GM12875 (cell line): ENCODE data around the gene RASGRF2.

ENCODE experiments used
- H3K4me3 ChIP-seq: one replicate; pipeline ENCODE4 v1.5.1; 2011; ENCODE audit warnings: low read depth, low read length, control low read depth
- CTCF ChIP-seq: IDR thresholded peaks from 2 replicates; pipeline ENCODE4 v1.5.1; 2011; ENCODE audit warnings: low read depth, mild to moderate bottlenecking, control low read depth, inconsistent platforms, low read length, moderate library complexity, borderline replicate concordance; ENCODE audit not compliant: insufficient read depth

RASGRF2 gene

GRCh38 chr5:80964919-80965318 lies 4.8 kb downstream of the RASGRF2 start:
- H3K4me3 ChIP-seq, result no peak overlapping the region
- no peak for TF ChIP-seq CTCF

GRCh38 chr5:80967500-80968181 lies 7.5 kb downstream of the RASGRF2 start:
- no peak for TF ChIP-seq CTCF
- no peak overlapping the region for H3K4me3 ChIP-seq

- no peak for TF ChIP-seq CTCF
- no peak overlapping the region for H3K4me3 ChIP-seq
These were observed 12.9 kb downstream of the RASGRF2 start for GRCh38 chr5:80973027-80973426.

GRCh38 chr5:80975065-80975464 lies 14.9 kb downstream of the RASGRF2 start:
- H3K4me3 ChIP-seq, result no peak overlapping the region
- TF ChIP-seq CTCF, result no peak

GRCh38 chr5:80976985-80977384 lies 16.8 kb downstream of the RASGRF2 start:
- H3K4me3 ChIP-seq, result no peak overlapping the region
- no peak for TF ChIP-seq CTCF

- no peak for TF ChIP-seq CTCF
- no peak overlapping the region for H3K4me3 ChIP-seq
These were observed 17.6 kb downstream of the RASGRF2 start for GRCh38 chr5:80977764-80978163.

- no peak for TF ChIP-seq CTCF
- no peak overlapping the region for H3K4me3 ChIP-seq
These were observed 18.7 kb downstream of the RASGRF2 start for GRCh38 chr5:80978772-80979317.
